GM21619 (cell line): ENCODE measurements around the gene MTFP1.
"Not testable (repeated sequence)": the region's sequence is repeated elsewhere in the genome, so short reads cannot be mapped to it uniquely, and the experiment has no call there.

Experiments used
- ATAC-seq: cut with Tn5 transposase; IDR thresholded peaks from one replicate; pipeline ENCODE4 v1.9.1; 2021; ENCODE audit not compliant: unreplicated experiment

The MTFP1 gene

DNA sequence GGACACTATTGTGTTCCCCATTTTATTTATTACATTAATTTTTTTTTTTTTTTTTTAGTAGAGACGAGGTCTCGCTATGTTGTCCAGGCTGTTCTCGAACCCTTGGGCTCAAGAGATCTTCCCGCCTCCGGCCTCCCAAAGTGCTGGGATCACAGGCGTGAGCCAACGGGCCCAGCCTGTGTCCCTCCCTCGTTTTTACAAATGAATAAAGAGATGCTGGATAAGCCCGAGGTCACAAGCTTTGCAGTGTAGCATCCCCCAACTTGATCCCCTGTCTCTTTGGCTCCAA is 297 bp upstream of the MTFP1 start:
- ATAC-seq, result no peak

DNA sequence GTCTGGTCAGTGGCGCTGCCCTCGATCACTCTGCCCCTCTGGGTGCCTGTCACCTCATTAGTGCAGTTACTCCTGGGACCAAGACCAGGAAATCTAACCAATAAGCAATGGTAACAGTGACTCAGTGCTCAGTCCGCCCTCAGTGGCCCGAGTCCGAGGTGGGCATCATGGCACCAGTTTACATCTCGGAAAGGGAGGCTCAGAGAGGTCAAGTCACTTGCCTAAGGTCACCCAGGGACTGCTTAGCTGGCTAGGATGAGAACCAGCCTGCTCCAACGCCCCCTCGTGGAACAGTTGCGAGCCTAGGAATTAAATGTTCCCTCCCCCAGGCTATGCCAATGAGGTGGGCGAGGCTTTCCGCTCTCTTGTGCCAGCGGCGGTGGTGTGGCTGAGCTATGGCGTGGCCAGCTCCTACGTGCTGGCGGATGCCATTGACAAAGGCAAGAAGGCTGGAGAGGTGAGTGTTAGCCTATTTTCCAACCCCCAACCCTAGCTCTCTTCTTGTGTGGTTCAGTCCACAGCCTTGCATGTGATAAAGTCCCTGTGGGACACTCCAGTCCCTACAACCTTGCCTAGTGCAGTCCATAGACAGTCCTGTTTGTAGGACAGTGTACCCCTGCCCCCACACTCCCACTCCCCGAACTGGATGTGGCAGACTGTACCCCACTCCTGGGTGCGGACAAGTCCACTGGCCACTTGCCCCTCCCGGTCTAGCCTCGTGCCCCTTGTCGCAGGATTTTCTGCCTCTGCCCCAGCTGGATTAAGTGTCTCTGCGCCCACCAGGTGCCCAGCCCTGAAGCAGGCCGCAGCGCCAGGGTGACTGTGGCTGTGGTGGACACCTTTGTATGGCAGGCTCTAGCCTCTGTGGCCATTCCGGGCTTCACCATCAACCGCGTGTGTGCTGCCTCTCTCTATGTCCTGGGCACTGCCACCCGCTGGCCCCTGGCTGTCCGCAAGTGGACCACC is 1.1 kb downstream of the MTFP1 start:
- ATAC-seq, result no peak

DNA sequence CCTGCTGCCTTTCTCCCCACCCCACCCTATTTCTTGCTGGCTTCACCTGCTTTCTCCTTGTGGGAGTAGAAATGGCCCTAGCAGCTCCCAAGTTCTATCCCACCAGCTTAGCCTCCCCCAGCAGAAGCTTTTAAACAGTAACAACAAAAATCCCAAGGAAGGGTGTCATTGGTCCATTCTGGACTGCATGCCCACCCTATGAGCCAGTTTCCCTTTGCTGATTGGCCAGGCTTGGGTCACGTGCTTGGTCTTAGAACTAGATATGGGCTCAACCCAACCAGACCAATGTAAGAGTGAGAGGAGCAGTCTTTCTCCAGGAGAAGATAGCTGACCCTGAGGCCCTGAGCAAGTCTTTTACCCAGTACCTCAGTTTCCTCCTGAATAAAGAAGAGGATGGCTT is 2.3 kb downstream of the MTFP1 start:
- ATAC-seq, result no peak

DNA sequence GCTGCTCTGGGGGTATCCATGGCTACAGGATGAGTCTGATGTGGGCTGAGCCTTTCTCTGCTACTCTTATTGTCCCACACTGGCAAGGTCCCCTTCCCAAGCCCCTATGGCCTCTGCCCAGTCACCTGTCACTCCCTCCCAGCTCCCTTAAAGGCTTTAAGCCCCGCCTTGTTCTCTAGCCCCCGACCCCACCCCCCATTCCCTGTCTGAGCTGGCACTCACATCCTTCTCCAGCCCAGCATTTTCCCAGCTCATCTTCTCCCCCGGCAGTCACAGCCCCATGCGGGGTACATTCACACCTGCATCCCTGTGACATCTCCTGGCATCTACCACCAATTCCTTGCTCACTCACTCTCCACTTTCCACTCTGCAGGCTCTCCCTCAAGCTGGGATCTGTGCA is 4.3 kb downstream of the MTFP1 start:
- ATAC-seq, result no peak

DNA sequence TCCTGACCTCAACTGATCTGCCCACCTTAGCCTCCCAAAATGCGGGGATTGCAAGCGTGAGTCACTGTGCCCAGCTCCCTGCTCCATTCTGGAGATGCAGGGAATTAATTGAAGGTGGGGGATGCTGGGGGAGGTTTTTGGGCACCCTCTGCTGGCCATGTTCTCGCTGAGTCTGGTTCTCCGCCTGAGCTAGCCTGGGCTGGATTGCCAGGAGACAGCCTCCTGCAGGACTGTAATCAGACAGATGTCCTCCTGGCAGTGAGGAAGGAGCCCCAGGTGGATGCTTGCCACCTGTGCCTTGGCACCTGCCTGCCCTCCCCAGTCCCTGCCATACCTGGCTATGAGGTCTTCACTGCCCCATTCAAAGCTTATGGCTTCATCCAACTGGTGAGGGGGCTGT is 5.4 kb downstream of the MTFP1 start:
- ATAC-seq, result no peak

DNA sequence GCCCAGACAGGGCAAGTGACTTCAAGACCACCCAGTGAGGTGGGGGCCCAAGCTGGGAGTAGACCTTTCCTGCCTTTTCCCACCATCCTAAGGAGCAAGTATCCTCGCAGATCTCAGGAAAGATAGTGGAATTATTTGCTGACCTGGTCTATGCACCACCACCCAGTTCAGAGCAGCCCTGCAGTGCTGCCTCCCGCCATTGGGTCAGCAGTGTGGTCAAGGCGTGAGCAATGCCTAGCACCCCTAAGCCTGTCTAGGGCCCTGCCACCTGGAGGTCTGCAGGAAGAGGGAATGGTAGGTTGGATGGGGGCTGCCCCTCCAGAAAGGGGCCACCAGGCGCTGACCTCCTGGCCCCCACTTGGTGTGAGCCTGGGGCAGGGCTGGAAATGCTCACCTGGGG is 6.5 kb downstream of the MTFP1 start:
- no peak for ATAC-seq

DNA sequence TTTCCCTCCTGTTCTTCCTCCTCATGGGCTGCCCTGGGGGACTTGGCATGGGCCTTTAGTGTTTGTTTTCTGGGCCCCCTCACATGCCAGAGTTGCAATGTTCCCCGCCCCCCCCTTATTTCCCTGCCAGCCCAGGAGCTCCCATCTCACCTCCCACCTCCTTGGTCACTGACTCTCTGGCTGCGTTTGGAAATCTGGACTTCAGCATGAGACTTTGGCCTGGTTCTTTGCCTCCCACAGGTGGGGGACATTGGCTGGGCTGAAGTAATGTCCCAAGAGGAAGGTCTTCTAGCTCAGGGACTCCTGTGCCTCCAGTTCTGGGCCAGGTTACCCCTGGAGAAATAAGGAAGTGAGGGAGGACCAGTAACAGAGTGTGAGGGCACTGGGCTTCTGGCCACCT is 7.0 kb downstream of the MTFP1 start:
- no peak for ATAC-seq

DNA sequence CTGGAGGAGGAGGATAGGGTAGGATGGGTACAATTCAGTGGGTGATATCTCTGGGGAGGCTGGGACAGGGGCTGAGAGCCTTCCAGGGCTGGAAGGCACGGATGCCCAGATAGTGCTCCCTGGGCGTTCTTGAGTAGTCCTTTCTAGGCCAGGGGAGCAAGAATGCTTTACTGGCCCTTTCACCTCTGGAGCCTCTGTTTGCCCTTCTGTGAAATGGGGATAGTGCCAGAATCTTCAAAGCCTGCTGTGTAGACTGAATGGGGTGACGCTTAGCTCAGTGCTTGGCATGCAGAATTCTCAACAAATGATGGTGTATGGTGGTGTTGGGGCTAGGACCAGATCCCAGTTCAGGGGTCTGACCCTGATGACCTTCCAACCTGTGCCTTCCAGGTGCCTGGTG is 7.7 kb downstream of the MTFP1 start:
- no peak for ATAC-seq

DNA sequence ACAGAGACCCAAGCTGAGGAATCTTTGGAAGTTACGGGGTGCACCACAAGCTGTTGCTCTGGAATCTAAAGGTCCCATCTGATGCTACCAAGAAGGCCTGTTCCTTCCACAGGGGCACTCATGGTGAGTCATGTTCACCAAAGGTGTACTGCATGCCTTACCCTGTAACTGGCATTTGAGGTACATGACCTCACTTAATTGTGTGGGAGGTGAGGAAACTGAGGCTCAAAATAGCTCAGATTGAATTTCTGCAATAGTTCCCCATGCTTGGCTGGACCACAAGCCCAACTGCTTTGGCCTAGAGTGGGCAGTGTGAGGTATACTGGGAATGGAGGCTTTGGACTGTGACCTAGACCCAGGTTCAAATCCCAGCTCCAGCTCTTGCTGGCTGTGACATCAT is 8.2 kb downstream of the MTFP1 start:
- ATAC-seq, result no peak

DNA sequence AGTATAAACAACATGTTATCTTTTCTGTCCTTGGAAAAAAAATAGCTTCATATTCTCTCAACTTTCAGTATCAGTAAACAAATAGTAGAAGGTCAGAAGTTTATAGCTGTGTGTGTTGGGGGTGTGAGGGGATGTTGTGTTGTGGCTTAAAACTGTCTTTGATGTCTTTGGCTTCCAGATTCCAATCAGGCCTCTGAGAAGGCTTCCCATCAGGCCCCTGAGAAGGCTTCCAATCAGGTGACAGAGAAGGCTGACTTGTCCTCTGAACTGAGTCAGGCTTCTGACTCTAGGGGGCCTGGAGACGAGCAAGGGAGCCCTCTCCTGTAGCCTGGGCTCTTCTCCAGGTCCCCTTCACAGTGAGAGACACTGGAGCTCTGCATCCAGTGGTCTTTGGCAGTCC is 9.3 kb downstream of the MTFP1 start:
- ATAC-seq, result no peak

DNA sequence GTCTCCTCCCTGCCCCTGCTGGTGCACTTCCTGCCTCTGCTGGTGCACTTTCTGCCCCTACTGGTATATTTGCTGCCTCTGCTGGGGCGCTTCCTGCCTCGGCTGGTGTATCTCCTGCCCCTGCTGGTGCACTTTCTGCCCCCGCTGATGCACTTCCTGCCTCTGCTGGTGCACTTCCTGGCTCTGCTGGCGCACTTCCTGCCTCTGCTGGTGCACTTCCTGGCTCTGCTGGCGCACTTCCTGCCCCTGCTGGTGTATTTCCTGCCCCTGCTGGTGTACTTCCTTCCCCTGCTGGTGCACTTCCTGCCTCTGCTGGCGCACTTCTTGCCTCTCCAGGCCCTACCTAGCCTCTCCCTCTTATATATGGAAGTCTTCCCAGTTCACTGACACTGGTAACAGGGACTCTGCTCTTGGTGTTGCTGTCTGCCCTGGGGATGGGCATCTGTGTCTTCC is 10.1 kb downstream of the MTFP1 start:
- no peak for ATAC-seq

DNA sequence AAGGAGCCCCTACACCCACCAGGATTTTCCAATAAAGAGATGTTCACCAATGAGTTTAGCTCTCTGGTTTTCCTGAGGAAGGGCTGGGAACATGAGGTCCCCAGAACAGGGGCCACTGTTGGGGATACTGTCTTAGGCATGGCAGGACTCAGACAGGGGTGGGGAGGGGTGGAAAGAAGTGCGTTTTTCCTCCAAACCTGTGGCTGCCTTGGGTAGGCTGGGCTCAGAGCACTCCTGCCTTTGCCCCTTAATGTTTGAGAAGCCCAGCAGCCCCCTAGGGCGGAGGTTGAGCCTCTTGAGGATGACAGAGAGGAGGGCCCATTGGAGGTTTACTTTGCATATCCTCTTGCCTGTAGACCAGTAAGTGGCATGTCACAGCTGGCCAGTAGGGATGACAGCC is 10.6 kb downstream of the MTFP1 start:
- no peak for ATAC-seq

DNA sequence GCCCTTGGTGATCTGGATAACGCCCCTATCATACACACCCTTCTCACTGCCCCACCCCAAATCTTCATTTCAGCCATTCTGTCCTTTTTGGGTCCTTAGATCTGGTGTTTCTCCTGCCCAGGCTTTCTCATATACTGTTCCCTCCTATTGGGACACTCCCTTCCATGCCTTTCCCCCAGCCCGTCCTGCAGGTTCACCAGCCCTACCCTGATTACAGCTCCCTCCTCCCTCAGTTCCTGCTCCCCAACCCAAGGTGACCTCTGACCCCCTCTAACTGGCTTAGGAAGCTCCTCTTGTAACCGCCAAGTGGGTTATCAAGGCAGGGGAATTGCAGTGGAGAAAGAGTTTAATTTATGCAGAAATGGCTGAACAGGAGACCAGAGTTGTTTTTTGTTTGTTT is 13.0 kb downstream of the MTFP1 start:
- no peak for ATAC-seq

DNA sequence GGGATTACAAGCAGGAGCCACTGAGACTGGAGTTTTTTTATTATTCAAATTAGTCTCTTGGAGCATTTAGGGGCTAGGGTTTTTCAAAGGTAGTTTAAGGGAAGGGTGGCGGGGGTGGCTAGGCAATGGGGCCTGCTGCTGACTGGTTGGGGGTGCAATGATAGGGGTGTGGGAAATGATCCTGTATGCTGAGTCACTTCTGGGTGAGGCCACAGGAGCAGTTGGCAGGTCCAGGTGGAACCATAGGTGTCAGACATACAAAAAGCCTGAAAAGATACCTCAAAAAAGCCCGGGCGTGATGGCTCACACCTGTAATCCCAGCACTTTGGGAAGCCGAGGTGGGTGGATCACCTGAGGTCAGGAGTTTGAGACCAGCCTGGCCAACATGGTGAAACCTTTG is 13.7 kb downstream of the MTFP1 start:
- no peak for ATAC-seq

DNA sequence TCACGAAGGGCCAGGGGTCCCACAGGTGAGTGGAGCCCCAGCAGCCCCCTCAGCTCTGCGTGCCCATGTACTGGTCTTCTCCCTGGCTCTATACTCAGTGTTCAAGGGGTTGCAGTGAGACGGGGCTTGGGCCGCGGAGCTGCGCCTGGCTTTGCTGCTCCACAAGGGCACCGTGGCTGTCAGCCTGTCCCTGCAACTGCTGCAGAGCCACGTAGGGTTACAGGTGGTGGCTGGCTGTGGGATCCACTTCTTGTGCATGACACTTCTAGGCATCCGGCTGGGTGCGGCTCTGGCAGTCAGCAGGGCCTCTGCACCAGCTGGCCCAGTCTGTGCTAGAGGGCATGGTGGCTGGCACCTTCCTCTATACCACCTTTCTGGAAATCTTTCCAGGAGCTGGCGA is 14.3 kb downstream of the MTFP1 start:
- ATAC-seq, result no peak

DNA sequence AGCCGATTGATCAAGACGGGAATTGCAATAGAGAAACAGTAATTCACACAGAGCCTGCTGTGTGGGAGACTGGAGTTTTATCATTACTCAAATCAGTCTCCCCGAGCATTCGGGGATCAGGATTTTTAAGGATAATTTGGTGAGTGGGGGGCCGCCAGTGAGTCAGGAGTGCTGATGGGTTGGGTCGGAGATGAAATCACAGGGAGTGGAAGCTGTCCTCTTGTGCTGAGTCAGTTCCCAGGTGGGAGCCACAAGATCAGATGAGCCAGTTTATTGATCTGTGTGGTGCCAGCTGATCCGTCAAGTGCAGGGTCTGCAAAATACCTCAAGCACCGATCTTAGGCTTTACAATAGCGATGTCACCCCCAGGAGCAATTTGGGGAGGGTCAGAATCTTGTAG is 15.5 kb downstream of the MTFP1 start:
- no peak for ATAC-seq

DNA sequence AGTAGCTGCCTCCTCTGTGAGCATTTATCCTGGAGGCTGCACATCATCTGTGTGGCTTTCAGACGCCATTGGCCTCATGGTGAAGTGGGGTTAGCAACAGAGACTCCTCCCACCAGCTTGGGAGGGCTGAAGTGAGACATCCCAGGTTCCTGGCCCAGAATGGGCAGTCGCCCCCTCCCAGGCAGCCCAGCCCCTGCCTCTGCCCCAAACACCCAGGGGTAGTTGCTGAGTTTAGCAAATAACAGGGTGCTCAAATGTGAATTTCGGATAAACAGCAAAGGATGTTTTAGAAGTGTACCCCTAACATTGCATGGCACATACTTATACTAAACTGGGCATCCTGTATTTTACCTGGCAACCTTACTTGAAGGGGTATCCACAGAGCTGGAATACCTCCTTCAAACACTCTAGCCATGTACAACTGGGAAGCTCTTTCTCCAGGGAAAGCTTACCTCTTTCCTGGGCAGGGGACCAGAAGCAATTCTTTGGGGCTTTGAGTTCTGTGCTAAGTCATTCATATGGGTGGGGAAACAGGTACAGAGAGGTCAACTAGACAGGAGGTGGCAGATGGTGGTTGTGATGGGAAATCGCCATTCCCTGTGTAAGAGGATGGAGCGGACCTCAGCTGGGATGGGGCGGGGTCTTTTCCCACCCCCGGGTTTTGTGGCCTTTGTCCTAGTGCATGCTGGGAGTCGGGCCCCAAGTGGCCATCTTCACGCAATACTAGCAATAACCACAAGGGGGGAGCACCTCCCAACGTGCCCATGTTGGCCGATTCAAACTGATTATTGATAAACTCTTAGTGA is 19.3 kb downstream of the MTFP1 start:
- no peak for ATAC-seq

DNA sequence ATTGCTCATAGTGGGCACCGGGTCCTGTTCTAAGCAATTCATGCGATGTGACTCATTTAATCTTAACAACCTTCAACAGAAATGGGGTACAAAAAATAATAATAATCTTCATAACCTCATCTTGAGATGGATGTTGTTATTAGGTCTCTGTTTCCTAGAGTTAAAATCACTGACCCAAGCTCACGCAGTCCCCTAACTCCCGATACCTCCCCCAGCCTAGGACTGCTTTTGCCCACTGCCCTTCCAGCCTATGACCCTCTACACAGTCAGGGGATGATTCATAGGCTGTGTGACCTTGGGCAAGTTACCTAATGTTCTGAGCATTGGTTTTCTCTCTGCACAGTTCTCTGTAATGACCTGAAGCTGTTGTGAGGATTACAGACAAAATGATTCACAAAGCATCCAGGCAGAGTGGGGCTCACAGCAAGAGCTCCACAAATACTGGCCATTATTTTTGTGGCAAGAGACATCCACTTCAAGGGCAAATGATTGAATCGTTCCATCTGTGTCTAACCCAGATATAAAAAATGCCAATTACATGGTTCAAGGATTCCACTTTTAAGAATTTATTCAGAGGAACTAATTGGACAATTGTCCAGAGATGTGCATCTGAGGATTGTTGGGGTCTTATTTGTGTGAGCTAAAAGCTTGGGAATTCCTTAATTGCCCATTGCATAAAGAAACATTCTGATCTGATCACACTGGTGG is 20.0 kb downstream of the MTFP1 start:
- no peak for ATAC-seq

DNA sequence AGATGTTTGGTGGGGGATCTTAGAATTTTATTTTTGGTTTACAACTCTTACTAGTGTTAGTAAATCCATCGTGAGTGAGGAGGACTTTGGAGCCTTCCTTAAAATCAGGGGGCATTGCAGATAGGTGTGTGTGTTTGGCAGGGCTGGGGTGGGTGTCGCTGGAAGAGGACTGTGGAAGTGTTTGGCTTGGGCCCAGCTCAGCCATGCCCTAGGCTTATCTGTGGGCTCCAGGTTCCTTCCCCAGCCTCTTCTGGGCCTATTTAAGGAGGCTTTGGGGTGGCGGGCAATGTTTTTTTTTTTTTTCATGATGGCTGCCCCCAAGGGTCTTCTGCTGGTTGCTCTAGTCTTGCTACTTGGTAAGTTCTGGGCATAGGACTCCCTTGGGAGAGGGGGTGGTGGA is 22.1 kb downstream of the MTFP1 start:
- ATAC-seq, result no peak

DNA sequence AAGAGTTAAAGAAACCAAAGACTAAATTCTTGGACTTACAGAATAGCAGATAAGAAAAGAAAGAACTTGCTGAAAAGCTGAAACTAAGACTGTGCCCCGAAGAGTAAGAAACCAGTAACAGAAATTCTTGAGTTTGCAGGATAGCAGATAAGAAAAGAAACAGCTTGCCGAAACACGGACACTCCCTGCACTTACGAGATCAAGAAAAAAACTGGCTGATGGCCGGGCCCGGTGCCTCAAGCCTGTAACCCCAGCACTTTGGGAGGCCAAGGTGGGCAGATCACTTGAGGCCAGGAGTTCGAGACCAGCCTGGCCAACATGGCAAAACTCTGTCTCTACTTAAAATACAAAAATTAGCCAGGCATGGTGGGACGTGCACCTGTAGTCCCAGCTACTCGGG is 25.9 kb downstream of the MTFP1 start:
- ATAC-seq, result not testable (repeated sequence)

DNA sequence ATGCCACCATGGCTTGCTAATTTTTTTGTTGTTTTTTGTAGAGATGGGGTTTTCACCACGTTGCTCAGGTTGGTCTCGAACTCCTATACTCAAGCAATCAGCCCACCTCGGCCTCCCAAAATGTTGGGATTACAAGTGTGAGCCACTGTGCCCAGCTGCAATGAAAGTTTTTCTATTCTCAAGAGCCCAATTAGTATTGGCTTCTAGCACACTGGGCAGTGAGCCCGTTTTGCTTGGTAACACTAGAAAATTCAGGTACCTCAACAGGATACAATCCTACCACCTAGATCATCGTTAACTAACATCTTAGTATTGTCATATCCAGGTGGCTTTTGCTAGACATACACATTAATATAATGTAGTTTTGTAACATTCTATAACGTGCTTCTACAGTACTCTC is 27.3 kb downstream of the MTFP1 start:
- ATAC-seq, result no peak
